Trophoblast cell (in vitro differentiated cells and primary cell): Measurements from ENCODE around the gene ZNF326.
A peak's percentile ranks its signal among the peaks of the same experiment; 100 is the strongest.

ENCODE experiments used
- DNase-seq, 2 donors: peaks; one replicate each; pipeline ENCODE4 v3.0.0-alpha.2; 2016
- H2AFZ ChIP-seq: 2 replicates; pipeline ENCODE4 v1.6.1; 2013; ENCODE audit warnings: low read length, moderate library complexity, mild to moderate bottlenecking; ENCODE audit not compliant: insufficient read depth, poor library complexity
- H2AK5ac ChIP-seq: 2 replicates; pipeline ENCODE4 v1.6.1; 2013; ENCODE audit warnings: mild to moderate bottlenecking, low read length
- H2BK120ac ChIP-seq: 2 replicates; pipeline ENCODE4 v1.6.1; 2013; ENCODE audit warnings: low read length, mild to moderate bottlenecking, moderate library complexity; ENCODE audit not compliant: insufficient read depth, poor library complexity
- H2BK12ac ChIP-seq: 2 replicates; pipeline ENCODE4 v1.6.1; 2013; ENCODE audit warnings: mild to moderate bottlenecking, low read length, moderate library complexity
- H2BK5ac ChIP-seq: 2 replicates; pipeline ENCODE4 v1.6.1; 2013; ENCODE audit warnings: low read length, low read depth, moderate library complexity, mild to moderate bottlenecking; ENCODE audit not compliant: poor library complexity
- H3K14ac ChIP-seq: 2 replicates; pipeline ENCODE4 v1.6.1; 2013; ENCODE audit warnings: mild to moderate bottlenecking, low read length
- H3K18ac ChIP-seq: 2 replicates; pipeline ENCODE4 v1.6.1; 2013; ENCODE audit warnings: mild to moderate bottlenecking, low read length
- H3K23ac ChIP-seq: 2 replicates; pipeline ENCODE4 v1.6.1; 2013; ENCODE audit warnings: low read length
- H3K27ac ChIP-seq: 2 replicates; pipeline ENCODE4 v1.5.1; 2013; ENCODE audit warnings: low read depth, mild to moderate bottlenecking, inconsistent platforms, low read length, moderate library complexity
- H3K27me3 ChIP-seq: 2 replicates; pipeline ENCODE4 v1.6.1; 2013; ENCODE audit warnings: inconsistent platforms, mild to moderate bottlenecking, low read length, moderate library complexity; ENCODE audit not compliant: insufficient read depth
- H3K36me3 ChIP-seq, 2 experiments: 1 replicate in 1 of 2; 2 replicates in 1 of 2; pipeline ENCODE4 v1.6.1; 2013; ENCODE audit warnings: low read length in 2 of 2, mild to moderate bottlenecking in 2 of 2, moderate library complexity in 1 of 2; ENCODE audit not compliant: insufficient read depth in 2 of 2, control insufficient read depth in 1 of 2
- H3K4ac ChIP-seq: 2 replicates; pipeline ENCODE4 v1.6.1; 2013; ENCODE audit warnings: low read depth, mild to moderate bottlenecking, low read length, moderate library complexity
- H3K4me1 ChIP-seq, 2 experiments: 1 replicate in 1 of 2; 2 replicates in 1 of 2; pipeline ENCODE4 v1.6.1; 2013; ENCODE audit warnings: low read length in 2 of 2, mild to moderate bottlenecking in 2 of 2, moderate library complexity in 1 of 2; ENCODE audit not compliant: insufficient read depth in 2 of 2, control insufficient read depth in 1 of 2
- H3K4me2 ChIP-seq: 2 replicates; pipeline ENCODE4 v1.6.1; 2013; ENCODE audit warnings: inconsistent platforms, mild to moderate bottlenecking, low read length, moderate library complexity
- H3K4me3 ChIP-seq: 2 replicates; pipeline ENCODE4 v1.5.1; 2013; ENCODE audit warnings: mild to moderate bottlenecking, low read depth, low read length, inconsistent platforms
- H3K79me1 ChIP-seq: one replicate; pipeline ENCODE4 v1.6.1; 2013; ENCODE audit warnings: low read length
- H3K79me2 ChIP-seq: 2 replicates; pipeline ENCODE4 v1.6.1; 2013; ENCODE audit warnings: low read length, mild to moderate bottlenecking; ENCODE audit not compliant: control insufficient read depth, insufficient read depth, poor library complexity
- H3K9ac ChIP-seq: 2 replicates; pipeline ENCODE4 v1.6.1; 2013; ENCODE audit warnings: mild to moderate bottlenecking, low read length
- H3K9me3 ChIP-seq: 2 replicates; pipeline ENCODE4 v1.6.1; 2013; ENCODE audit warnings: low read depth, mild to moderate bottlenecking, control low read depth, inconsistent platforms, low read length; ENCODE audit not compliant: insufficient read depth
- H4K12ac ChIP-seq: 2 replicates; pipeline ENCODE4 v1.6.1; 2013; ENCODE audit warnings: low read depth, mild to moderate bottlenecking, low read length, moderate library complexity
- H4K8ac ChIP-seq: 2 replicates; pipeline ENCODE4 v1.6.1; 2013; ENCODE audit warnings: low read depth, mild to moderate bottlenecking, low read length, moderate library complexity
- H4K91ac ChIP-seq: one replicate; pipeline ENCODE4 v1.6.1; 2013; ENCODE audit warnings: low read depth, mild to moderate bottlenecking, low read length, moderate library complexity
- WGBS: extraction: QIAGEN DNeasy Blood & Tissue Kit; methylation state at CpG from one replicate; pipeline ENCODE4 v1.1.7; 2013; ENCODE audit warnings: missing lambda C conversion rate; ENCODE audit not compliant: insufficient read length, insufficient coverage; ENCODE audit errors: extremely low coverage; 5-methylcytosine and 5-hydroxymethylcytosine counted together

ZNF326 gene

DNA sequence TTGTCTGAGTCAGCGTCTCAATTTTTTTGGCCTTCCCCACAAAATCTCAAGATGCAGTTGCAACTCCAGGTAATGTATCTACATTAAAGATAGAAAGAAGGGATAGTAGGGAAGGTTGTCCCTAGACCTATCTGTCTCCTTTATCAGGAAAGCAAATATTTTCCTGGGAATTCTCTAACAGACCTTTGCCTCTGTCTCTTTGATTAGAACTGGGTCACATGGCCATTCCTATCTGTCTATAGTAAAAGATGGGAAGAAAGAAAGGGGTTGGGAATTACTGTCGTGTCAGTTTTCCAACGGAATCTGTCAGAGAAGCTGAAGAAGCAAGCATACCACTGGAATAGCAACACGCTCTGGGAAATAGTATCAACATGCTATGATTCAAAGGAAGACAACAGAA, 48.7 kb downstream of the ZNF326 start:
- H2AK5ac ChIP-seq = no peak overlapping the region
- H3K79me1 ChIP-seq = no peaks in the 10 kb centered on the region
- no peak overlapping the region for H4K91ac ChIP-seq
- H3K27me3 ChIP-seq = no peaks in the 10 kb centered on the region
- H3K9ac ChIP-seq = no peak overlapping the region
- no peak overlapping the region for H2BK120ac ChIP-seq
- no peak overlapping the region for H2AFZ ChIP-seq
- H4K12ac ChIP-seq = no peak overlapping the region
- no peaks in the 10 kb centered on the region for H3K9me3 ChIP-seq
- no peak overlapping the region for H3K23ac ChIP-seq
- no peak overlapping the region for H3K14ac ChIP-seq
- H2BK12ac ChIP-seq = no peak overlapping the region
- no peaks in the 10 kb centered on the region for H3K4me1 ChIP-seq
- H3K4me3 ChIP-seq = no peak overlapping the region
- H3K4me2 ChIP-seq = no peak overlapping the region
- H4K8ac ChIP-seq = no peak overlapping the region
- no peak overlapping the region for H3K4ac ChIP-seq
- WGBS = no CpG with 5 or more reads among the region's 4 CpGs
- no peaks in the 10 kb centered on the region for H3K79me2 ChIP-seq
- no peak overlapping the region for H3K18ac ChIP-seq
- H2BK5ac ChIP-seq = no peak overlapping the region
- H3K27ac ChIP-seq = no peak overlapping the region
- H3K36me3 ChIP-seq = no peaks in the 10 kb centered on the region
- DNase-seq = no peak

DNA sequence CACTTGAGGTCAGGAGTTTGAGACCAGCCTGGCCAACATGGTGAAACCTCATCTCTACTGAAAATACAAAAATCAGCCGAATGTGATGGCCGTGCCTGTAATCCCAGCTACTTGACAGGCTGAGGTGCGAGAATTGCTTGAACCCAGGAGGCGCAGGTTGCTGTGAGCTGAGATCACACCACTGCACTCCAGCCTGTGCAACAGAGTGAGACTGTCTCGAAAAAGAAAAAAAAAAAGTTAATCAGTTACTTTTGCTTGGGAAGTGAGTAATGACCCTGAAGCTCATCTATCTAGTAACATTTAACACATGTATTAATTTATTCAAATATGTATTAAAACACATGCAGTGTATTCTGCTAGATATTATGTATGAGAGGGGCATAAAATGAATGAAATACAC, 49.4 kb downstream of the ZNF326 start:
- Histone ChIP-seq H3K4me2 (no peak overlapping the region), H2BK120ac (no peak overlapping the region), H3K9ac (no peak overlapping the region), H3K14ac (no peak overlapping the region), H2AFZ (no peak overlapping the region), H3K27ac (no peak overlapping the region), H4K91ac (no peak overlapping the region), H2AK5ac (no peak overlapping the region), H3K79me2 (no peaks in the 10 kb centered on the region), H2BK5ac (no peak overlapping the region), H3K23ac (no peak overlapping the region), H3K36me3 (no peaks in the 10 kb centered on the region), H3K4ac (no peak overlapping the region), H2BK12ac (no peak overlapping the region), H3K4me1 (no peaks in the 10 kb centered on the region), H4K12ac (no peak overlapping the region), H3K18ac (no peak overlapping the region), H3K27me3 (no peaks in the 10 kb centered on the region), H3K9me3 (no peaks in the 10 kb centered on the region), H3K79me1 (no peaks in the 10 kb centered on the region), H4K8ac (no peak overlapping the region), H3K4me3 (no peak overlapping the region)
- no CpG with 5 or more reads among the region's 5 CpGs for WGBS
- no peak for DNase-seq

DNA sequence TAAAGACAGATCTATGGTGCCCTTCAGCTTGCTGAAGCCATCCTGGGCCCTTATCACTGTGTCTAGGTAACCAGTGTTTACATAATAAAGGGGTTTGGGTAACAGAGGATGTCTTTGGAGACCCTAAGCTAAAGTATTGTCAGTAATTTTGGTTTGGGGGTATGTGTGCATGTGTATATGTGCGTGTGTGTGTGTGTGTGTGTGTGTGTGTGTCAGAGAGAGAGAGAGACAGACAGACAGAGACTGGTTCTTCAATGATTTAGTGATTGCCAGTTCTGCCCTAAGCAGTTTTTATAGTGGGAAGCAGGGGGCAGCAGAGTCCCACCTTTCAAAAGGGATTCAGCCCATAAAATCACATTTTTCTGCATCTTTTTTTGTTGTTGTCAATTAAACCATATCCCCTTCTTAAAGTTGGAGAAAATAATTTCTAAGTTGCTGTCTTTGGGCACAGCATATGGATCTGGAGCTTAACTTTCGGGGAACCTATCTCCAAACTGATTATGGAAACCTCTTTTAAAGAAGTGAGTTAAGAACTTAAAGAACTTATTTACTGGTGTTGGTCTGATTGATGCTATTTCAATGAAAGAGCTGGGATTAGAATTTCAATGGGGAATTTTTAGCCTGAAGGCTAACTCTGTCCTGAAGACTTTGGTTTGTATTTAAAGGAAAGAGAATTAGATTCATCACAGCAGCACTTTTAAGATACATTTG, 51.1 kb downstream of the ZNF326 start:
- Histone ChIP-seq H4K8ac (no peak overlapping the region), H3K4me2 (no peak overlapping the region), H2BK12ac (no peak overlapping the region), H3K27me3 (no peaks in the 10 kb centered on the region), H3K4me1 (no peaks in the 10 kb centered on the region), H3K79me1 (no peaks in the 10 kb centered on the region), H2AFZ (no peak overlapping the region), H2AK5ac (no peak overlapping the region), H2BK120ac (no peak overlapping the region), H3K18ac (no peak overlapping the region), H3K4me3 (no peak overlapping the region), H3K9me3 (no peaks in the 10 kb centered on the region), H3K36me3 (no peaks in the 10 kb centered on the region), H3K23ac (no peak overlapping the region), H4K12ac (no peak overlapping the region), H2BK5ac (no peak overlapping the region), H3K27ac (no peak overlapping the region), H3K4ac (no peak overlapping the region), H4K91ac (no peak overlapping the region), H3K14ac (no peak overlapping the region), H3K9ac (no peak overlapping the region), H3K79me2 (no peaks in the 10 kb centered on the region)
- no CpG with 5 or more reads among the region's 2 CpGs for WGBS
- peak in 1 of 2 donors; percentile 19 for DNase-seq

DNA sequence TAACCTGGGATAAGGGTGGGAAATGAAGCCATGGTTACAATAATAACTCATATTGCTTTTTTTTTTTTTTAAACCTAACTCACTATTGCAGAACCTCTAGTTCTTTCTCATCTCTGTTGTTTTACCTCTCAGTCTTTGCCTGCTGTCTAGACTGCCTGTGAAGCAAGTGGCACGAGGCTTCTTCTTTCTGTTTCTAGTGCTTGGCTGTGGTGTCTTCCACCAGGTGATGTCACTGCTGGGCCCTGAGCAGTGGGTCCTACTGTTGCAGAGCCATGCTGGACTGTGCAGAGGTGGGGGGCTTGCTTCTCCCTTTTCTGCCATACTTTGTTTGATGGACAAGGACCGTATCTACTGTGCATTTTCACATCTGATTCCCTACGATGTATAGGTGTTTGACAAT, 51.7 kb downstream of the ZNF326 start:
- H2BK5ac ChIP-seq = no peak overlapping the region
- no peaks in the 10 kb centered on the region for H3K4me1 ChIP-seq
- H4K91ac ChIP-seq = no peak overlapping the region
- no peaks in the 10 kb centered on the region for H3K79me1 ChIP-seq
- no peak overlapping the region for H3K23ac ChIP-seq
- no peak overlapping the region for H2AK5ac ChIP-seq
- H2BK12ac ChIP-seq = no peak overlapping the region
- WGBS = no CpG with 5 or more reads among the region's 3 CpGs
- H3K4me3 ChIP-seq = no peak overlapping the region
- H3K9ac ChIP-seq = no peak overlapping the region
- H2BK120ac ChIP-seq = no peak overlapping the region
- H3K14ac ChIP-seq = no peak overlapping the region
- H3K79me2 ChIP-seq = no peaks in the 10 kb centered on the region
- H3K27ac ChIP-seq = no peak overlapping the region
- no peak overlapping the region for H4K8ac ChIP-seq
- H3K36me3 ChIP-seq = no peaks in the 10 kb centered on the region
- no peak overlapping the region for H3K4ac ChIP-seq
- no peaks in the 10 kb centered on the region for H3K9me3 ChIP-seq
- H4K12ac ChIP-seq = no peak overlapping the region
- no peak for DNase-seq
- no peaks in the 10 kb centered on the region for H3K27me3 ChIP-seq
- no peak overlapping the region for H2AFZ ChIP-seq
- no peak overlapping the region for H3K4me2 ChIP-seq
- H3K18ac ChIP-seq = no peak overlapping the region
